PC-3 (cell line): ENCODE results near the gene U2SURP. TPM values are rescaled to one million over a fixed set of nuclear protein-coding genes. Genes with fewer than 3 reads are reported as not detected.

Source experiments
- ATAC-seq: fragments of 200-7000 bp; cut with Tn5 transposase; 2 replicates; pipeline ENCODE4 v1.9.1; 2020; ENCODE audit warnings: mild to moderate bottlenecking, moderate library complexity
- BruUV-seq: library from RNA; stranded (reverse); fragments of 400-500 nt; replicated peaks from 2 replicates; lab custom pipeline; 2021; lab: Mats Ljungman, UMichigan
- CTCF ChIA-PET: fragments of 300-600 bp; sonication (Branson Sonifier 250); formaldehyde crosslinking; loops from one replicate; lab custom pipeline; 2022; ENCODE audit warnings: antibody characterized with exemption; lab: Charles Lee
- POLR2A ChIA-PET: fragments of 300-600 bp; sonication (Branson Sonifier 250); formaldehyde crosslinking; loops from one replicate; lab custom pipeline; 2022; ENCODE audit warnings: antibody characterized with exemption; ENCODE audit not compliant: unreplicated experiment; lab: Charles Lee
- DNase-seq: peaks from one replicate; pipeline ENCODE4 v3.0.0-alpha.2; 2015
- H2AFZ ChIP-seq: fragments of 300-600 bp; sonication (generic); 2 replicates; pipeline ENCODE4 v1.6.0; 2016; ENCODE audit warnings: antibody characterized with exemption, low read length
- H3F3A ChIP-seq: fragments of 300-600 bp; sonication (generic); one replicate; pipeline ENCODE4 v1.6.0; 2017; ENCODE audit warnings: antibody characterized with exemption, low read length, control low read depth, mild to moderate bottlenecking; ENCODE audit not compliant: unreplicated experiment
- H3K27ac ChIP-seq: fragments of 300-600 bp; sonication (generic); 2 replicates; pipeline ENCODE4 v1.5.1; 2016; ENCODE audit warnings: mild to moderate bottlenecking, low read length
- H3K27me3 ChIP-seq: fragments of 300-600 bp; sonication (generic); 2 replicates; pipeline ENCODE4 v1.6.1; 2016; ENCODE audit warnings: low read length, mixed read lengths
- H3K36me3 ChIP-seq: fragments of 300-600 bp; sonication (generic); 2 replicates; pipeline ENCODE4 v1.6.1; 2016; ENCODE audit warnings: low read depth, mixed run types, low read length, mixed read lengths
- H3K4me1 ChIP-seq: fragments of 300-600 bp; sonication (generic); 2 replicates; pipeline ENCODE4 v1.5.1; 2016; ENCODE audit warnings: low read length; ENCODE audit not compliant: insufficient read depth
- H3K4me2 ChIP-seq: fragments of 300-600 bp; sonication (generic); 2 replicates; pipeline ENCODE4 v1.6.0; 2016; ENCODE audit warnings: low read length
- H3K4me3 ChIP-seq: fragments of 300-600 bp; sonication (generic); 2 replicates; pipeline ENCODE4 v1.5.1; 2016; ENCODE audit warnings: mild to moderate bottlenecking, low read length, mixed read lengths
- H3K79me2 ChIP-seq: fragments of 300-600 bp; sonication (generic); 2 replicates; pipeline ENCODE4 v1.6.1; 2017; ENCODE audit warnings: low read length, mixed read lengths
- H3K9ac ChIP-seq: fragments of 300-600 bp; sonication (generic); 2 replicates; pipeline ENCODE4 v1.6.0; 2016; ENCODE audit warnings: mild to moderate bottlenecking, low read length
- H3K9me2 ChIP-seq: fragments of 300-600 bp; sonication (generic); replicated peaks from 2 replicates; pipeline ENCODE4 v1.6.1; 2016; ENCODE audit warnings: mixed run types, low read length, mixed read lengths
- H3K9me3 ChIP-seq: fragments of 300-600 bp; sonication (generic); 2 replicates; pipeline ENCODE4 v1.6.1; 2016; ENCODE audit warnings: low read length, mixed read lengths
- H4K20me1 ChIP-seq: fragments of 300-600 bp; sonication (generic); 2 replicates; pipeline ENCODE4 v1.6.1; 2016; ENCODE audit warnings: low read length, mixed read lengths
- EZH2 ChIP-seq: fragments of 300-600 bp; sonication (generic); IDR thresholded peaks from one replicate; pipeline ENCODE4 v1.6.1; 2017; ENCODE audit warnings: antibody characterized with exemption, mild to moderate bottlenecking, low read length; ENCODE audit not compliant: unreplicated experiment
- EZH2phosphoT487 ChIP-seq: fragments of 300-600 bp; sonication (generic); IDR thresholded peaks from 2 replicates; pipeline ENCODE4 v1.6.1; 2018; ENCODE audit warnings: mild to moderate bottlenecking, antibody characterized with exemption, low read length, borderline replicate concordance
- intact Hi-C: fragments of 100-400 bp; cut with micrococcal nuclease; formaldehyde crosslinking; loops from 2 replicates; pipeline ENCODE4 v1.9.0; 2023
- total RNA-seq: library from RNA; depleted of rRNA; stranded (reverse); fragments of >200 nt; gene quantifications from 2 replicates; pipeline ENCODE4 v1.2.3, GENCODE V29; 2014
- TF ChIP-seq, protein P1 (sequence below): fragments of 300-600 bp; sonication (generic); conservative IDR thresholded peaks from 2 replicates; pipeline ENCODE4 v1.5.1; 2017; ENCODE audit warnings: antibody characterized with exemption, low read depth, mild to moderate bottlenecking, low read length

Gene U2SURP
- total RNA-seq, 1 experiment from 2014 or later = 81.1 TPM

DNA sequence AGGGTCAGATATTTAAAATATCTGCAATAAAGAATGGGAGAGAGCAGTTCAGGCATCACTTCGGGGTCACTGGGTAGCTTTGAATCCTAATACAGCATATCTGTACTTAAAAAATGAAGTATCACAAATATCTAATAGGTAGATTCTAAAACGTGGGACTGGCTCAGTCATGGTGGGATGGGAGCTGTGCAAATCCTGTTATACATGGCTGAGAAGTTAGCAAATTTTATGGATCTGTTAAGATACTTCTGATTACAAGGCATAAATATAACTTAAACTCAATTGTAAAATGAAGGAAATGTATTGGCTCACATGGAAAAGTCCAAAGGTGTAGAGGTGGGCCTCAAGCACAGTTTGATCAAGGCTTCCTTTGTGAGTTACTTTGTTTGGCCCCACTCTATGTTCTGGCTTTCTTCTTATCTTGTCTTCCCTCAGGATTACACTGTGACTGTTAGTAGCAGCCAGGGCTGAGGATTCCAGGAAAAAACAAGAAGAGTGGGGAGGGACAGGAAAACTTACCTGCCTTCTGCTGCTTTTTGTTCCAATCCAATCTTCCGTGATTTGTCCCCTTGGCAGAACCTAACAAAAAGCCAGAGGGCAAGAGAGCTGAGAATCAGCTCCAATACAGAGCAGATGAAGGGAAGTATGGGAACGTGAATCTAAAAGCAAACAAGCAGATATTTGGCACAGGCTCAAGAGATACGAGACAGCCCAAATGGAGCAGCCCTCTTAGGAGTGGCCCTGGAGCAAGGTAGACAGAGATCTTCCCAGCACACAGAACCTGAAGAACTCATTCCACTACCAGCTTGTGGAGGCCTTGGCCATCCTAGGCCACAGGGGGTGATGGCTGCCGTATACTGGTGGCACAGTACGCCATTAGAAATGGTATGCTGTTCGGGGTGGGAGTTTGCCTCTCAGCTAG is 48.8 kb upstream of the U2SURP start:
- Histone ChIP-seq H3F3A (no peaks in the 10 kb centered on the region), H3K9me2 (no peaks in the 10 kb centered on the region), H3K27me3 (no peaks in the 10 kb centered on the region), H3K79me2 (no peaks in the 10 kb centered on the region), H3K4me3 (no peak overlapping the region), H3K9me3 (no peaks in the 10 kb centered on the region), H3K9ac (no peak overlapping the region), H3K27ac (no peak overlapping the region), H3K4me1 (peaks cover 4% of the 10 kb centered on the region; the same call in 1 of the 2 replicates), H2AFZ (no peak overlapping the region), H3K36me3 (no peaks in the 10 kb centered on the region), H4K20me1 (no peaks in the 10 kb centered on the region), H3K4me2 (no peak overlapping the region)
- intact Hi-C loops = no loop called here
- ChIA-PET POLR2A (no interaction called here), CTCF (no interaction called here)
- ATAC-seq = no peak
- no peak for DNase-seq
- BruUV-seq = no TSS peak
- no peak for TF ChIP-seq EZH2
- TF ChIP-seq, protein P1, sequence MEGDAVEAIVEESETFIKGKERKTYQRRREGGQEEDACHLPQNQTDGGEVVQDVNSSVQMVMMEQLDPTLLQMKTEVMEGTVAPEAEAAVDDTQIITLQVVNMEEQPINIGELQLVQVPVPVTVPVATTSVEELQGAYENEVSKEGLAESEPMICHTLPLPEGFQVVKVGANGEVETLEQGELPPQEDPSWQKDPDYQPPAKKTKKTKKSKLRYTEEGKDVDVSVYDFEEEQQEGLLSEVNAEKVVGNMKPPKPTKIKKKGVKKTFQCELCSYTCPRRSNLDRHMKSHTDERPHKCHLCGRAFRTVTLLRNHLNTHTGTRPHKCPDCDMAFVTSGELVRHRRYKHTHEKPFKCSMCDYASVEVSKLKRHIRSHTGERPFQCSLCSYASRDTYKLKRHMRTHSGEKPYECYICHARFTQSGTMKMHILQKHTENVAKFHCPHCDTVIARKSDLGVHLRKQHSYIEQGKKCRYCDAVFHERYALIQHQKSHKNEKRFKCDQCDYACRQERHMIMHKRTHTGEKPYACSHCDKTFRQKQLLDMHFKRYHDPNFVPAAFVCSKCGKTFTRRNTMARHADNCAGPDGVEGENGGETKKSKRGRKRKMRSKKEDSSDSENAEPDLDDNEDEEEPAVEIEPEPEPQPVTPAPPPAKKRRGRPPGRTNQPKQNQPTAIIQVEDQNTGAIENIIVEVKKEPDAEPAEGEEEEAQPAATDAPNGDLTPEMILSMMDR = no peak
- no peak for TF ChIP-seq EZH2phosphoT487

DNA sequence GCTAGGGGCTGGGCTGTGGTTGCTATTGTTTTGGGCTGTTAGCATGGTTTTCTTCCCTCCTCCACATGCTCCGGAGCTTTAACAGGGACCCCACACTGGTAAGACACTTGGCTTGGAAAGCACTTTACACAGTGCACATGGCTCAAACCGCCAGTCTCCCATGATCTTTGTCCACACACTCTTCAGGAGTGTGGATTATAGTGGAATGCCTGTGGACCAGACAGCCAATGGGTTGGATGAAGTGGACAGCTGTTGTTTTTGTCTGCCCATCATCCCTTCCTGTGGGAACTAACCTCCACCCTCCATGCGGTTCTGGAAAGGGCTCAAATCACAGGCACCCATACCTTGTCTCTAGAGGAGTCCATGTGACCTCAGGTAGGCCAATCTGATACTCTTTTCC is 47.9 kb upstream of the U2SURP start:
- Histone ChIP-seq H3K4me1 (peaks cover 5% of the 10 kb centered on the region), H3K36me3 (no peaks in the 10 kb centered on the region), H3K4me3 (no peak overlapping the region), H3K79me2 (no peaks in the 10 kb centered on the region), H3K9ac (no peak overlapping the region), H3K9me2 (no peaks in the 10 kb centered on the region), H3K9me3 (no peaks in the 10 kb centered on the region), H2AFZ (no peak overlapping the region), H3K27me3 (no peaks in the 10 kb centered on the region), H4K20me1 (no peaks in the 10 kb centered on the region), H3K27ac (no peak overlapping the region), H3K4me2 (no peak overlapping the region), H3F3A (no peaks in the 10 kb centered on the region)
- ChIA-PET POLR2A (interaction anchor here (0.5 kb wide), 1 partner anchor 135 kb away, joined by 4 read pairs; no protein-coding TSS in a partner anchor), CTCF (no interaction called here)
- intact Hi-C loops = no loop called here
- no peak for ATAC-seq
- BruUV-seq = no TSS peak
- TF ChIP-seq EZH2phosphoT487 (no peak), EZH2 (no peak)
- TF ChIP-seq, protein P1 = no peak
- no peak for DNase-seq

DNA sequence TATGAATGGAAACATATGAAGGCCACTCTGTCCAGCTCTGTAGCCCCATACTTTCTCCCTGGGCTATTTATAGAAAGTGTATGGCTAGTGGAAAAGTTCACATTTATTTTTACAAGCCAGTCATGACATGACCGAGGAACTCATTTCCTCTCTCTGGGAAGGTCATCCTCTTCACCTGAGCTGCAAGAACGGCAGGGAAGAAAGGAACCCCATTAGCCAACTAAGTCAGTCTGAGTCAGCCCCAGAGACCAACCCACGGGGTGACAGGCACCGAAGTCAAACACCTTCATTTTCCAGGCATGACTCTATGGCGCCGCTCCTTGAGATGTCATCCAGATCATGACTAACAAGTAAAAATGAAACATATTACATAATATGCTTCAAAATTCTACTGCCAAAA is 42.7 kb upstream of the U2SURP start:
- ChIA-PET POLR2A (no interaction called here), CTCF (no interaction called here)
- H3K4me2 ChIP-seq = 0 out of 2 replicates have a peak overlapping the region, but pooled peaks have one; percentile 14
- no peaks in the 10 kb centered on the region for H3K27me3 ChIP-seq
- no peaks in the 10 kb centered on the region for H3K79me2 ChIP-seq
- H3F3A ChIP-seq = no peaks in the 10 kb centered on the region
- ATAC-seq (peak; percentile 90), DNase-seq (peak; percentile 88)
- H3K9me3 ChIP-seq = no peaks in the 10 kb centered on the region
- no peaks in the 10 kb centered on the region for H4K20me1 ChIP-seq
- peaks cover 22% of the 10 kb centered on the region for H3K4me1 ChIP-seq
- H3K4me3 ChIP-seq = no peak overlapping the region
- H3K27ac ChIP-seq = peak overlapping the region; percentile 38
- H3K9ac ChIP-seq = no peak overlapping the region
- H3K9me2 ChIP-seq = no peaks in the 10 kb centered on the region
- no peaks in the 10 kb centered on the region for H3K36me3 ChIP-seq
- no peak overlapping the region for H2AFZ ChIP-seq
- no peak for TF ChIP-seq EZH2phosphoT487
- TF ChIP-seq, protein P1 = peak; percentile 37; the same call in 1 of the 2 replicates
- no TSS peak for BruUV-seq
- intact Hi-C loops = no loop called here
